Choroid plexus epithelial cell (primary cell): Measurements from ENCODE around the gene CLIC3.

ENCODE experiments used
- DNase-seq: peaks from one replicate; pipeline ENCODE4 v3.0.0-alpha.2; 2010; ENCODE audit warnings: low read depth
- H3K4me3 ChIP-seq: 2 replicates; pipeline ENCODE4 v1.5.1; 2011; ENCODE audit warnings: low read depth, mild to moderate bottlenecking, control low read depth, low read length, moderate library complexity
- TF ChIP-seq, protein P1 (sequence below): conservative IDR thresholded peaks from 2 replicates; pipeline ENCODE4 v1.5.1; 2011; ENCODE audit warnings: low read depth, mild to moderate bottlenecking, control low read depth, inconsistent platforms, low read length, moderate library complexity

Gene CLIC3

DNA sequence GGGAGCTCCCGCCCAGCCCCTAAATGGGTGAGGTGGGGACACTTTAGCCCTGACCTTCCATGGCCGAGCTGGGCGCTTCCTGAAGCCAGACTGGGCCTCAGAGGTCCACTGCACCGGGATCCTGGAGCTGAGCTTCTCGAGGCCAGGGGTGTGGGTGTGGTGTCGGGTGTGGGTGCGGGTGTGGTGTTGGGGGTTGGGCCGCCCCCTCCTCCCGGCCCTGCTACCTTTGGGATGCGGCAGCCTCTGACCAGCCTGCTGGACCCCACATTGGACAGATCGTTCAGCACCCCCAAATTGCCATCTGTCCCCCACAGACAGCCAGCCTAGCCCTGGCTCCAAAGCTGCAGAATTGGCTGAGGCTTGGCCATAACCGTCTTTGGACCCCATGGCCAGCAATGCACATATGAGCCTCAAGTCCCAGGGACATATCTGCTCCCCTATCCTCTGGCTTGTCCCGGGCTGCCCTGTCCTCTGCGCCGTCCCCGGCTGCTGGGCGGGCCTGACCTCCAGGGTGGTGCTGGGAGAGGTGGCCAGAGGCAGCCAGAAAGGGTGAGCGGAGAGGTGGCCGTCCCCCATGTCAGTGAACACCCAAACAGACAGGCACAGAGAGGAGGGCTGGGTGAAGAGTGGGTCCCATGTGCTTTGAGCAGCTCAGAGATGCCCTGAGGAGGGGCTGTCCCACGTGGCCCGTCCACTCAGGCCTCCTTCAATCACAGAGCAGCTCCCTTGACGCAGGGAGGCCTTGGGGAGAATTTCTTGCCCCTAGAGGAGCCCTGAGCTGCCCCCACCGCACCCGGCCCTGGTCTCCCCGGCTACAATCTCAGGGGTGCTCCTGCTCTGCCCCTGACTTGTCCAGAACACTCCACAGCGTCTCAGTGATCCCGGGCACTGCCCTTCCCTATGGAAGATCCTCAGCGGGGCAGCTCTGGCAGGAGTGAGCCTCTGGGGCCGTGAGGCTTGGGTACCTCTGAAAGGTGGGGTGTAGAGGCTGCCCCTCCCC is 22.4 kb downstream of the CLIC3 start:
- no peak for DNase-seq
- TF ChIP-seq, protein P1, sequence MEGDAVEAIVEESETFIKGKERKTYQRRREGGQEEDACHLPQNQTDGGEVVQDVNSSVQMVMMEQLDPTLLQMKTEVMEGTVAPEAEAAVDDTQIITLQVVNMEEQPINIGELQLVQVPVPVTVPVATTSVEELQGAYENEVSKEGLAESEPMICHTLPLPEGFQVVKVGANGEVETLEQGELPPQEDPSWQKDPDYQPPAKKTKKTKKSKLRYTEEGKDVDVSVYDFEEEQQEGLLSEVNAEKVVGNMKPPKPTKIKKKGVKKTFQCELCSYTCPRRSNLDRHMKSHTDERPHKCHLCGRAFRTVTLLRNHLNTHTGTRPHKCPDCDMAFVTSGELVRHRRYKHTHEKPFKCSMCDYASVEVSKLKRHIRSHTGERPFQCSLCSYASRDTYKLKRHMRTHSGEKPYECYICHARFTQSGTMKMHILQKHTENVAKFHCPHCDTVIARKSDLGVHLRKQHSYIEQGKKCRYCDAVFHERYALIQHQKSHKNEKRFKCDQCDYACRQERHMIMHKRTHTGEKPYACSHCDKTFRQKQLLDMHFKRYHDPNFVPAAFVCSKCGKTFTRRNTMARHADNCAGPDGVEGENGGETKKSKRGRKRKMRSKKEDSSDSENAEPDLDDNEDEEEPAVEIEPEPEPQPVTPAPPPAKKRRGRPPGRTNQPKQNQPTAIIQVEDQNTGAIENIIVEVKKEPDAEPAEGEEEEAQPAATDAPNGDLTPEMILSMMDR, result no peak
- no peak overlapping the region for H3K4me3 ChIP-seq

DNA sequence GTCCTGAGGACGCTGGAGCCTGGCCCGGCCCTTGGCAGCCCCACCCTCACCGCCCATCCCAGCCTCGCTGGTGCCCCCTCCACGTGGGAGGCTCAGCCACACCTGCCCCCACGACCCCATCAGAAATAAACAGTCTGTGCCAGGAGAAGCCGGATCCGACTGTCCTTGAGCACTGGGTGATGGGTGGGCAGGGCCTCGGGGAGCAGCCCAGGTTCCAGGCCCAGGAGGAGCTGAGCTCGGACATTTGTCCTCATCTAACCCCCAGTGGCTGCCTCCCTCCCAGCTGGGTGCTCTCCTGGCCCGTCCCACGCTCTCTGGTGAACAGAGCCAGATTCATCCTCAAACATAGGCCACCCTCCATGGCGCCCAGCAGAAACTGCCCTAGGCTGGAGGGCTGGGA is 23.6 kb downstream of the CLIC3 start:
- no peak overlapping the region for H3K4me3 ChIP-seq
- DNase-seq, result no peak
- TF ChIP-seq, protein P1, result no peak

DNA sequence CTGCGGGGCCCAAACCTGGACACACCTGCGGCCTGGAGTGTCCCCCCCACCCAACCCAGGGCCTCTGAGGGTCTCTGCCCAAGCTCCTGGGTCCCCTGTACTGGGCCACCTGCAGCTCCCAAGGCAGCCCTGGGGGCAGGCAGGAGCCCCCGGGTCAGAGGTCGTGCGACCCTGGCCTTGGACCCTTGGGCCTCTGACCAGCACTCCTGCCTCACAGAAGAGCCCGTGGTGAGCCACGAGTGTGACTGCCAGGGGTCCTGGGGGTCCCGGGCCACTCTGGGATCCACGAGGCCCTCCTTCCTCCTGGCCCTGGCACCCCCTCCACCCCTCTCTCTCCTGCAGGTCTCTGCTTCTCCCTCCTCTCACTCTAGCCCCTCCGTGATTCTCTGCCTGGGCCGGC is 24.0 kb downstream of the CLIC3 start:
- DNase-seq, result no peak
- H3K4me3 ChIP-seq, result no peak overlapping the region
- TF ChIP-seq, protein P1, result no peak

DNA sequence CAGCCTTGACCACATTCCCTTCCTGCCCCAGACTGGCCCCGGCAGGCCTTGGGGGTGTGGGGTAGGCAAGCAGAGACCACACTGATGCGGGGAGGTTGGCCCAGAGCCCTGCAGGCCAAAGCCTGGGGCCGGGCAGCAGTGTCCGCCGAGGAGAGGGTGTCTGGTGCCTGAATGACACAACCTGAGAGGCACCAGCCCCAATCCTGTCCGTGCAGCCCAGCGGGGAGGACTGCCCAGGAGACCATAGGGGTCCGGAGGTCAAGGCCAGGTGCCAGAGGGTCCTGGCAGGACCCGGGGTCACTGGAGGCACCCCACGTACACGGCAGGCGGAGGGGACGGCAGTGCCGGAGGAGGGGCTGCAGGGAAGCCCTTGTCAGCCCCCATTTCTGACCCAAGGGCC is 24.6 kb downstream of the CLIC3 start:
- TF ChIP-seq, protein P1, result no peak
- DNase-seq, result no peak
- H3K4me3 ChIP-seq, result no peak overlapping the region

DNA sequence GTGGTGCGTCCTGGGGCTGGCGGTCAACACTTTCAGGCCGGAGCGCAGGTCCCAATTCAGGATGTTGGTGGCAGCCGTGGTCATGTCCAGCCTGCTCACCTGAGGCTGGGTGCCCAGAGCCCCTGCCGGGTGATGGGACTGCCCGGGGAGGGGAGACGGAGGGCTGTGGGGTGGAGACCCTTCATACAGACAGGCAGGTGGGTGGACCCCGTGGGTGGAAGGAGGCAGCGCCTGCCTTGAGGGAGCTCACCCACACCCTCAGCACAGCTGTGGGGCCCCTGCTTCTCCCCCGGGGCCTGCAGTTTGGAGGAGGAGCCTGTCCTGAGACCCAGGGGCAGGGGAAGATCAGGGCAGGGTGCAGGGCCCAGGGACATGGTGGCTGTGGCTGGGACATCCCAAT is 26.0 kb downstream of the CLIC3 start:
- TF ChIP-seq, protein P1, result no peak
- no peak for DNase-seq
- no peak overlapping the region for H3K4me3 ChIP-seq

DNA sequence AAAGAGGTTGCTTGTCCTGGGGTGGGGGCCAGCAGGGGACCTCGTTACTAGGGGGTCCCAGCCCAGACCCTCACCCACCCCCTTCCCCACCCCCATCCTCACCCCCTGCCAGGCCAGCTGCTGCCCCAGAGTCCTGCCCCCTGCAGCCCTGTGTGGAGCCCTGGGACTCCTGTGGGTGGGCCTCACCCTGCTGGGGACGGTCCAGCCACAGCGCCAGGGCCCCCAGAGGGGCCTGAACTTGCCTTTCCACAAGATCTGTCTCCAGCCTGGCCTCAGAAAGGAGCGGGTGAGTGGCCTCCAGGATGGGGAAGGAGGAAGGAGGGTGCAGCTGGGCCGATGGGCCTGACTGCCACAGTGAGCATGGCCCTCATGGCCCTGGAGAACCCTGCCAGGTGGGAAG is 26.6 kb downstream of the CLIC3 start:
- H3K4me3 ChIP-seq, result no peak overlapping the region
- TF ChIP-seq, protein P1, result no peak
- no peak for DNase-seq

DNA sequence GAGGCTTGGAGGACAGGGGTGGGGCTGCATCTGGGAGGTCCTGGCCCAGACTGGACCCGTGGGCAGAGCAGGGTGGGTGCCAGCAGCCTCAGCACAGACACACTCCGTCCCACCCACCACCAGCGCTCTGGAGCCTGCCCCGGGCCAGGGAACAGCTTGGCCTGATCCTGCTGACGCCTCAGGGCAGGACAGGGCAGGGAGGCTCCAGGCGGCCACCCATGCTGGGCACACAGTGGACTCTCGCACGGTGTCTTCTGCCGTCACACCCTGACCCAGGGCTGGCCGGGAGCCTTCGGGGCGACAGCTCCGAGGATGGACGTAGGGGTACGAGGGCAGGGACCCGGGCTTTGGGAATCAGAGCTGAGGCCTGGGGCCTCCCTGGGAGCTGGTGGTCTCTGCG is 27.2 kb downstream of the CLIC3 start:
- TF ChIP-seq, protein P1, result no peak
- H3K4me3 ChIP-seq, result no peak overlapping the region
- DNase-seq, result no peak
